HG03439 (cell line): Measurements from ENCODE around the gene RAB9B.
"Not testable (repeated sequence)": the region's sequence is repeated elsewhere in the genome, so short reads cannot be mapped to it uniquely, and the experiment has no call there.

Source experiments
- ATAC-seq: cut with Tn5 transposase; IDR thresholded peaks from one replicate; pipeline ENCODE4 v1.9.1; 2021; ENCODE audit warnings: mild to moderate bottlenecking, moderate library complexity; ENCODE audit not compliant: unreplicated experiment

Gene RAB9B

DNA sequence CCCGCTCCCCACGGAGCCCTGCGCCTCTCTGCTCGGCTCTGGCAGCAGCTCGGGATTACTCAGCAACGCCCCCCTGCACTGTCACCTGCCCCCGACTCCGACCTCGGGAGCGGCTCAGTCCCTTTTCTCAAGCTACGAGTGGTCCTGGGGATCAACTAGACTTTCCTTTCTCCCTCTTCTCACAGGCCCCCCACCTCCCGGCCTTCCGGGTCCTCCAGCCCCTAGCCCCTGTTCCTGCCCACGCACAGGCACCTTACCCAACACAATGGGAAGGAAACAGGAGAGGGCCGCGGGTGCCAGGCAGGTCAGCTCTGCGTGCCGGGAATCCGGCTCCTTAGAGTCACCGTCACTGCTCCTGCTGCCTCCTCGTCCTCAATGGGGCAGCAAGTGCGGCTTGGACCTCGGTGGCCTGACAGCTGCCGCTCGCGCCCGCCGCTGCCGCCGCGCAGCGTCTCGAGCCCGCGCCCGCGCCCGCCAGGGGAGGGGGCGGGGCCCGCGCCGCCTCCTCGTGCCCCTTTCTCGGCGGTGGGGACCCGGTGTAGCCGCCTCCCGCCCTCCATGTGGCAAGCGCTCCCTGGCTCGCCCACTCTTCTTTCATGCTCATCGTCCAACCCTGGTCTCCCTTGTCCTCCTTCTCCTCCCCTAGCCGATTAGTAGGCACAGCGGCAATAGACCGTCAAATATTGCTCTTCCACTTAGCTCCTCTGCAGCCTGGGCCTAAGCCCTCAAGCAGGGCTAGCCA is at the start of gene RAB9B:
TSS of gene RAB9B (minus strand) at position 455 of the 742 bp plus-strand sequence. CDS start 6,473 bp downstream, outside the sequence.
- ATAC-seq: peak; percentile 92

DNA sequence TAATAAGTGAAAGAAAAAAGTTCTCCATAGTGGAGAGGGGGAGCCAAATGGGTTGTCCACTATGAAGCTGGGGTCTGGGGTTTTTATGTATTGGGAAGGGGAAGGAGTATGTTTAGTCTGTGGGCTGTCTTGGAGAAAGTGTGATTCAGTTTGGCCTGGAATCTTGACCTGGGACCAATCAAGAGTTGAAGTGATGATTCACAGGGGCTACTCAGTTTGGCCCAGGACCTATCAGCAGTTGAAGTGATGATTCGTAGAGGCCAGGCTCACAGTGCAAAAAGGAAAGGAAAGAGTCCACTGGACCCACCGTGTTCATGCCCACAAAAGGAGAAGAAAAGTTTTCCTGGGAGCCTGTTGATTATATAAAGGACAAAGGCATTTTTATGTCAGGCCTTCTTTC is 47.3 kb upstream of the RAB9B start:
- ATAC-seq: no peak

DNA sequence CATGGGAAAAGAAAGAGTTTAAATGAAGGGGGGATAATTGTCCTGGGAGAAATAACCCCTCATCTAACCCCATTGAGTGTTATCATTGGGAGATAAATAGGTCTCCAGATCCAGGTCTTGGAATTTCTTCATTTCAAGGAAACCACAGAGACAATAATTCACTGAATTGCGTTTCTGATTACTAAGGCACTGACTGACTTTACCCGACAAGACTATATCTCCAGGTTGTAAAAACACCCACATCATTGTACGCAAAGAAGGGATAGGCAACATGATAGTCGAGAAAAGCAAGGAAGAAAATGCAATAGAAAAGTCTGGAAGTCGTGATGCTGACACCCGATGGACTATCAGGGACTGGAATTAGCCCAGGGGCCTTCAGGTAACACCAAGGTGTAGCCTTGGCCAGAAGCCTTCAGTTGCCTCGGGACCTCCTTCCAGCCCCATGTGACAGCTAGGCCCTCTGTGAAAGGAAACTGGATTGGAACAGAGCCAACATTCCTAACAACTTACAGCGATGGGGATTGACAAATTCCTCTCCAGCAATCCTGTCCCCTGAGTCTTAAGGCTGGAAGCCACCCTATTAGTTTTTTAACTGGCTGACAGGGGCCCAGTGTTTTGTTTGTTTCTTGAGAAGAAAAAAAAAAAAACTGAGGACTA is 46.5 kb upstream of the RAB9B start:
- ATAC-seq: no peak

DNA sequence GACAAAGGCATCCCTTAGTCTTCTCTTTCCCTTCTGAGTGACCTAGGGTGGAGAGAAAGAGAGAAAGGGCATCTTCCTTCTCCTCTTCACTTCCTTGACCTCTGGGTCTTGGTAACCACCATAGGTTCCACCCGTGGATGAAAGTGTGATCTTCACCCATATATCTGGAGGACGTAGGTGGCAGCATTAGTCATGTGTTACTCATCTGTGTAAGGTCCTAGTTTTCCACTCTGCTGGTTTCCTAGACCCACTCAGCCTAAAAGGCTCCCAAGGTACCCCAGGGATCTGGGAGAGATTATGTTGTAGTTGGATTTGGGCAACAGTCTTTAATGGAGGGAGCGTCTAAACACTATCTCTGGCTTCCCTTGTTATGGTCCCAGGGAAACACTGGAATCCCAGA is 45.5 kb upstream of the RAB9B start:
- ATAC-seq: no peak

GRCh38 chrX:103864886-103865534 is 33.0 kb upstream of the RAB9B start:
- no peak for ATAC-seq

GRCh38 chrX:103864149-103864548 is 32.1 kb upstream of the RAB9B start:
- no peak for ATAC-seq

DNA sequence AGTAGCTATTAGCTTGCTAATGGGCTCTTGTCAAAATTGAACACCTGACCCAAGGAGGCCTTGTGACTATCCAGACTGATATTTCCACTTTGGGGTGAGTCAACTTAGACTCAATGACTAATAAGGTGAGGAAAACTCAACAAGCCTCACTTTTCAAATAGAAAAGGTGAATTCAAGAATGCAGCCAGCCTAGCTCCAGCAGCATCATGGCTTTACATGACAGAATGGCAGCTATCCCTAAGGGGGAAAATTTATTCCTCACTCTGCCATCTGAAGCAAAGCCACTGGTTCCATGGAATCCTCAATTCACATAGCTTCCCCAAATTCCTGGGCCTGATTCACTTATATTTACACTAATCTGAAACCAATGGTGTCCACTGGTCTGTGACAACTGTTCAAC is 29.1 kb upstream of the RAB9B start:
- no peak for ATAC-seq

DNA sequence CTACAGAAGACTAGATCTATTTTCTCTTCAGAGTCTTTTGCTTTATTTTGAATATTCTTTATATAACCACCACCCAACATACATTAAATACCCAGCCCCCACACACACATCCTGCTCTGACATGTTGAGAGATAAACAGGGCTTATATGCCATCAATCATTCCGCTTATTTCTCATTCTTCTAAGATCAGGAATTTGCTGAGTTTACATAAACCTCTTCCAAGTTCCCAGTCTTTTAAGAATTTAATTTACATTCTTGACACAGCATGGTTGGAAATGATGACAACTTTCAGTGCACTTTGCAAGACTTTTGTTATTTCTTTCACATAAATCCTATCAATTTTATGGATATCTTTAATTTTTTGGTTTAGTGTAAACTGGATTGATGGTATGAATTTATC is 17.5 kb upstream of the RAB9B start:
- no peak for ATAC-seq

DNA sequence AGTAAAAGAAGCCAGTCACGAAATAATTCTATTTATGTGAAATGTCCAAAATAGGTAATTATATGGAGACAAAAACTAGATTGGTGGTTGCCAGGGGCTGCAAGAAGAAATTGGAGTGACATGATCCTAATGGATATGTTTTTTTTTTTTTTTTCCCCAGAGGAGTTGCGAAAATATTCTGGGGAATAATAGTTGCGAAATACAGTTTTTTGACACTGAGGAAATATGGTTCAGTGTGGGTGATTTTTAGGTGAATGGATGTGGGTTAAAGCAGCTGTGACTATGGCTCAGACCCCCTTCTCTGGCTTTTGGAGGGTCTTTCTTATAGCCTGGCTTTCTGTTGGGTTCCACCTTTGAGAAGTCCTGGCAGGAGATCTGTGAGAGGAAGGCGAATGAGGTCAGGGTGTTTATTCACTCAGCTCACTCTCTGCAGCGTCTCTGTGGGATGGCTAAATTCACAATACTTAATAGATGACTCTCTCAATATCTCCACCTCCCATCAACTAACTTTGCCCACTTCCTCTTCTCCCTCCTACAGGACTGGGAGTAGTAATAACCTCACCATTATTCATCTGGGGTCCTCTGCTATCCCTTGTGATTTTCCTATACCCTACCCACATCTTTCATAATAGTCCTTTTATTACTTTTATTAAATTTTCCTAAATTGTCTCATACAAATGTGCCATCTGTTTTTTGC is 15.3 kb upstream of the RAB9B start:
- no peak for ATAC-seq

DNA sequence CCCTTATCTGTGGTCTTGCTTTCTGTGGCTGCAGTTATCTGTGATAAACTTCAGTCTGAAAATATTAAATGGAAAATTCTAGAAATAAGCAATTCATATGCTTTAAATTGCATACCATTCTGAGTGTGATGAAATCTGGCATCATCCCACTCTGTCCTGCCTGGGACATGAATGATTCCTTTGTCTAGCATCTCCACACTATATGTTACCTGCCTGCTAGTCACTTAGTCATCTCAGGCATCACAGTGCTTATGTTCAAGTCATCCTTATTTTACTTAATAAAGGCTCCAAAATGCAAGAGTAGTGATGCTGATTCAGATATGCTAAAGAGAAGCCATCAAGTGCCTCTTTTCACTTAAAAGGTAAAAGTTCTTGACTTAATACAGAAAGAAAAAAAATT is 14.3 kb upstream of the RAB9B start:
- ATAC-seq: no peak

DNA sequence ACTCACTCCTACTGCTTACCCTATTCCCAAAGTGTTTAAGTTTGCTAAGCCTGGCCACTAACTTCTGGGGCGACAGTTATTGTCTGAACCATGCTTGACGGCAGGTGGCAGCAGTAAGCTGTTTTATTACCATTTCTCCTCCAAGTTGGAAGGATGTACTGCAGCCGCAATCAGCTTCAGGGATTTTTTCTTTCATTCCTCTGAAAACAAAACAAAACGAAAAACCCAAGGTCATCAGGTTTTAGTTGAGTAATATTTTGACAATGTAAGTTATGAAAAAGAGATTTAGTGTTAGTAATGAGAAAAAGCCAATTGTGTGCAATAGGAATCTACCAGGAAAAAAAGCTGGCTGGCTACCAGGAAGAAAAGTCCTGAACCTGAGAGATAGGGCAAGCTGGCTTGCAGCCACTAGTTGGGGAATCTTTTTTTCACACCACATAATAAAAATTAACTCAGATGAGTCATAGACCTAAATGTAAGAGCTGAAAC is 13.2 kb upstream of the RAB9B start:
- peak; percentile 87 for ATAC-seq

DNA sequence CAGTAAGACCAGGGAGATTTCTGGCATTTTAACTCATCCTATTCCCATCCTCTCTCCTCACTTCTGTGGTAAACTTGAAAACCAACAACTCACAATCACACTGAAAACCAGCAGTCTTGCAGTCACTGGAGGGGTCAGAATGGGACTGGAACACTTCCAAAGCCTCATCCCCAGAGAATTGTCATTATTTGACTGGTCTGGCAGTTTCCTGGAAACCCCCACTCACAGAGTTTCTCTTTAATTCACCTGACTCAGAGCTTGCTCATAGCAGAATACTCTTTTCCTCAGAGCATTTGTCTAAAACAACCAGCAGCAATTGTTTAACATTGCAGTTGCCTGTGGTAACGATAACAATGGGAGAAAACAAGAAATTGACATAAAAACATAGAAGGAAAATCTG is 7.3 kb upstream of the RAB9B start:
- no peak for ATAC-seq

DNA sequence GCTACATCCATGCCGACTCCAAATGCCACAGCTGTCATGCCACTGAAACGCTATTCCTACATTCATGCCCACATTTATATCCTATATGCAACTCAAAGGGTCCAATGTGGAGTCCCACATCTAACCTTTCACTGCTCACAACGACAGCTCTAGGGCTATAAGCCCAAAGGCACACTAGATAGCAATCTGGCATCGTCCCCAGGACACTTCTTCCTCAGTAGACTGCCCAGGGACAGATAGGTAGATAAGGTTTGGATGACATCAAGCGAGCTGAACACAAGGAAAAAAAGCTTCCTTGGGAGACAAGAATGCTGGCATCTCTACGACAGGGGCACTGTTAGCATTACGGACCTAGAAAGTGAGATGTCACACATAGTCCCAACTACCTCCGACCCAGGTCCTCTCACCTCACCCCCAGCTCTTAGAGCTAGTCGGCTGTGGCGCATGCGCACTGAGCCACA is 685 bp downstream of the RAB9B start:
- peak; percentile 11 for ATAC-seq

DNA sequence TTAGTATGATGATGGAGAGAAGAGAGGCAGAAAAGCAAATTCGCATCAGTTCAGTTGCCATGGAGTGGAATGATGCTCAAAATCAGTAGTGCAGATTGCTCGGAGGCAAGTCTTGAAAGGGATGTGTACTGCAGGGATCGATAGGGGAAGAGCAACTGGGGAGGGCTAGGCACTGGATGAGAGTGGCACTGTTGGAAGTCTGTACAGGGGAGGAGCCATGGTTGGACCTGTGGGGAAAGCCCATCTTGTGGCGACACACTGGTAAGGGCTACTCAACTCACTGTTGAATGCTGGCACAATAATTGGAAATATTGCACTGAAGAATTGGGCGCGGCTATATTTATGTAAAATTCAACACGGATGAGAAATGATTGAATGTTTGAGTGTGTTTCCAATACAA is 1.2 kb downstream of the RAB9B start:
- ATAC-seq: no peak

DNA sequence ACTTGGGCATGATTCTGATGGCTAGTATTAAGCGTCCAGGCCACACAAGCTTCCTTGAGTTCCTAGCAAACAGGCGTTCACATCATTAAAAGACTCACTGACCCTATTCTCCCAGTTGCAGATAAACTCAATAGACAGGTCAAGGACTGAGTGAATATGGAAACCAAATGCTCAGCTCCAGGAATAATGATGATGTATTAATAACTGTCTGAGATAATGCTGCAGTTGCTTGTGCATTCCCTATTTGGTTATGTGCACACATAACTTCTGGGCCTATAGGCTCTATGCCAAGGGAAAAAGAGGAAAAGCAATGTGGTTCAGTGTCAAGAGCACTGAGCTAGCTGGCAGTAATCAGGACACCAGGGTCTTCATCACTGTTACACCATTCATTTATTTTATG is 3.5 kb downstream of the RAB9B start:
- no peak for ATAC-seq

GRCh38 chrX:103825881-103826280 is 6.2 kb downstream of the RAB9B start:
- no peak for ATAC-seq

- no peak for ATAC-seq
These were observed 8.5 kb downstream of the RAB9B start for GRCh38 chrX:103823591-103823990.

GRCh38 chrX:103820802-103821201 is 11.3 kb downstream of the RAB9B start:
- not testable (repeated sequence) for ATAC-seq

DNA sequence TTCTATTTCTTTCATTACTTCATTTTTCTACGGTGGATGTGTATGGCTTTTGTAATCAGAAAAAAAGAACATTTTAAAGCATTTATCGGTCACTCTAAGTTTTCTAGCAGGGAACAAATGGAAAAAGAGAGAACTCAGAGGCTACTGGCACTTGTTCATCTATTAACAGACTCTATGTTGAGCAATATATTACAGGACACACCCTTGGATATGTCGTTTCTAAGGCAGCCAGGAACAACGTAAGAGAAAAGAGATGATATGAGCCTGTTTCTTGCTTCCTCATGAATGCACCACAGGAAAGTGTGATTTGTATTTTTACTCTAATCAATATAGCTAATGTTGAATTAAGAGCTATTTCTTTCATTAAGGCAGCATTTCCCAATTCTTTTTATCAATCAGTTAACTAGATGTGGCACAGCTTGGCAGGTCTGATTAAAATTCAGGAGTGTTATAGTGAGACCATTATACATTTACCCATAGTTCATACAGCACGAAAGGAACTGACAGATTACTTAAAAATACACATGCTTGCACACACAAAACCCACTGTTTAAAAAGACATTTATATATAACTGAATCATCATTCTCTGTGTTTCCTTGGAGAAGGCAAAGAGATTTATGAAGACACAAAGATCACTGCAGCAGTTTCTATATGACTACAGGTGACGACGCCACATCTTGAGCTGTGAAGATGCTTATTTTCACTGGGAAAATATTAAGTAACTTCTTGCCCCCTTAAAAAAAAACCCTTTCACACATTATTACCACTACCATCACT is 13.0 kb downstream of the RAB9B start:
- no peak for ATAC-seq

DNA sequence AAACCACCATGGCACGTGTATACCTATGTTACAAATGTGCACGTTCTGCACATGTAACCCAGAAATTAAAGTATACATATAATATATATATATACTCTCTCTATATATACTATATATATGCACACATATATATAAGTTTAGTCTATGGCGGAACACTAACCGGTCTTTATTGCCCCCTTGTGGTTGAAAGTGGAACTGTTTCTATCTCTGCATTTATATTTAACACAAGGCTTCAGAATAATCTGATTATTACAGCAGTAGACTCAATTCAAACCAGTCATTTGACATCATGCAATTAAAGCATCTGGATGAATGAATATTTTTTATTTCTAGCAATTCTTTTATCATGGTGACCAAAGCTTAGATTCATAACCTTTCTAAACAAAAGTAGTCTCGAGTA is 14.6 kb downstream of the RAB9B start:
- ATAC-seq: no peak
